DMS153 treated with DMSO at 0.1 percent for 48 hours (cell line): Measurements from ENCODE around the gene PGM1.

Experiments used
- DNase-seq: peaks from one replicate; lab custom pipeline; 2025; ENCODE audit not compliant: unreplicated experiment; lab: John Stamatoyannopoulos, UW

Gene PGM1

DNA sequence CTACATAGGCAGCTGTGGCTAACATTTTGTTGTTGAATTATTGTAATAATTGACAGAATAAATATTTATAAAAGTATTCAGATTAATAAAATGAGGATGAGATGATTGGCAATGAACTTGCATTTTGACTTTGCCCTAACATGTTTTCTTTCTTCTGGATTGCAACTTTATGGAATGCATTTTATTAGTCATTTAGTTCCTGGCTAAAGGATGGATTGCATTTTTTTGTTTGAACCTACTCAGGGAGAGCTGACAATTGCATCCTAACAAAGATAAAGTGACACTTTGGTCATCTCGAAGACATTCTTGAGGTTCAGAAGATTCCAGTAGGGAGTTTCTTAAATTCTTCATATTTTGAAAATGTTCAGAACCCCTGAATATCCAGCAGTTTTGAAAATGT, 37.5 kb downstream of the PGM1 start:
- DNase-seq = no peak

DNA sequence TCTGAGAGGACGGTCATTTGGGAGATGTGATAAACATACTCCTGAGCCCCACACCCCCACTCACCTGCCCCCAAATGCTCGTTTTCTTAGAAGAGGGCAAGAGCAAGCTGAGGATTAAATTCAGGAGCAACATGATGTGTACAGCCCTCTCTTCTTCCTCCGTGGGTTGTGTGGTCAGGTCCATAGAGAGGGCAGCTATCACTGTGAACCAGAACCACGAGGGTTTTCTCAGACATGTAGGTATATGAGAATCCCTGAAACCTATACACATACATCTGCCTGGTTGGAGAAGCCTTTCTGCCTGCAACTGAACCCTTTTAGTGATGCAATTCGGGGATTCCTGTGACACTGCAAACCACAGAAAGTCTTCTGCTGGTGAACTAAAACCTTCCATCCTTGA, 38.9 kb downstream of the PGM1 start:
- DNase-seq = no peak

DNA sequence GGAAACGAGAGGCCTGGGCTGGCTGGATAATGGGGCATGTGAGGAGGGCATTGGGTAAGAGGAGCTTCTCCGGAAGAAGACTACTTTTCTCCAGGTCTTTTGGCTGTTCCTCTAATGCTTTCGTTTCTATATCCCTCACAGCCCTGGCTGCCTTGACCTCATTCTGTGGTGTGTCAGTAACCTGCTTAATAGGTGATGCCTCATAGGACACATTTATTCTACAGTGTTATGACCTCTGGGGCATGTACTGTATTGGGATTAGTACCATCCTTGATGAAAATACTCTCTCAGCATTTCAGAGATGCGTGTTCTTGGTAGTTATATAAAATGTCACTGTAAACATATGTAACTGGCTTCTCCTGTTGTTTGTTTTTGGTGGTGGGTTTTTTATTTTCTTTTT, 40.1 kb downstream of the PGM1 start:
- DNase-seq = no peak

DNA sequence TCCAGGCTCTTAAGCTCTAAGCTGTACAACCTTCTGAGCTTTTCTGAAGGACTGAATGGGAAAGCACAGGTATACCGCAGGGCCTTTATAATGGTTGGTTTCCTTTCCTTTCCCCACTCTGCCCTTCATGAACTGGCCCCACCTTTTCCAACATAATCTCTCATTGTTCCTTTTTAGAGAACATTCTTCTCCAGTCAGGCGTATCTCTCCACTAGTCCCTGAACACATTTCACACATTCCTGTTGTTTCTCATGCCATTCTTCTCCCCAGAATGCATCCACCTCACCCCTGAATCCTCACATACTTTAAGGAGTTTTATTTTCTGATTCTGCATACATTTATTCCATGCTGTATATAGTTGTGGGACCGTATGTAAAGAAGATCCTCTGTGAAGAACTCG, 41.3 kb downstream of the PGM1 start:
- DNase-seq = no peak

DNA sequence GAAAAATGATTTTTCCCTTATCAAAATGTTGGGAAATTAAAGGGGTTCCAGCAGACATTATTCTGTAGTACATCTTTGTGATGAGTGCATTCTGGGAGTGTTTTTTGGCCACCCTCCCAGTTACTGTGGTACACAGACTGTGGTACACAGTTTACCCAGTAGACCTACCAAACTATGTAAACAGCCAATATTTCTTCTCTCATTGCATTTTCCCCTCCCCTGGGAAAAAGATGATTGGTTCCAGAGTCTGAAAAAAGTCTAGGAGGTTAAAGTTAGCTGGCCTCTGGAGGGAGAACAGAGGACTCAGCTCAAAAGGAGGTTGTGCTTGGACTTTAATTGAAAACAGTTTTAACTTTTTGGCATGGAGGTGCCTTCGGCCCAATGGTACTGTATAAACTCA, 42.5 kb downstream of the PGM1 start:
- no peak for DNase-seq

DNA sequence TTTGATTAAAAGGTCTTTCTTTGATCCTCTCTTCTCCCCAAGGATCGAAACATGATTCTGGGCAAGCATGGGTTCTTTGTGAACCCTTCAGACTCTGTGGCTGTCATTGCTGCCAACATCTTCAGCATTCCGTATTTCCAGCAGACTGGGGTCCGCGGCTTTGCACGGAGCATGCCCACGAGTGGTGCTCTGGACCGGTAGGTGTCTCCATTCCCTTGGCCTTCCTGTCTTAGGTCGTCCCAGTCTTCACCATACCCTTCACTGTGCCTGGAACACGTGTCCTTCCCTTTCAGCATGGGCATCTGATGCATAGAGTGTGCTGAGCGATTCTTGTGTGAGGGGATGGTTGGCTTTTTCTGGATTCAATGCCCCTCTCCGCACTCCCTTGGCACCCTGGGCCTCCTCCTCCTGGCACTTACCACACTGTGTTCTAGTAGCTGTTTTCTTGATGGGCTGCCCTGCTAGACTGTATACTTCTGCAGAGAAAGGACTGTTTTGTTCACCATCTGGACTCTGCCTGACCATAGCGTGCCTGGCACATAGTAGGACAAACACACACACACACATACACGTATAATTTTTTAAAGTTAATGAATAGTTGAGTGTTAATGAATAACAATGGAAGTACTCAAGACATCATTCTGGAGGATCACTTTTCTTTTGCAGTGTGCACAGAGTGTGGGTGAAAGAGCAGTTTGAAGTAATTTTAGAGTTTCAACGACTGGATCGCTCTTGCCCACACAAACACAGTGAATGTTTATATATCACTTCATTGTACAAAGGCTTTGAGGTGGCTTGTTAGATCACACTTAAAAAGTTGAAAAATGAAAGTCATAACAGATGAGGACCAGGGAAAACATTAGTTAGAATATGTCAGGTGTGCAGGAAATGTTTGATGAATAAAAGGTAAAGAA, 43.2 kb downstream of the PGM1 start:
- DNase-seq = no peak

DNA sequence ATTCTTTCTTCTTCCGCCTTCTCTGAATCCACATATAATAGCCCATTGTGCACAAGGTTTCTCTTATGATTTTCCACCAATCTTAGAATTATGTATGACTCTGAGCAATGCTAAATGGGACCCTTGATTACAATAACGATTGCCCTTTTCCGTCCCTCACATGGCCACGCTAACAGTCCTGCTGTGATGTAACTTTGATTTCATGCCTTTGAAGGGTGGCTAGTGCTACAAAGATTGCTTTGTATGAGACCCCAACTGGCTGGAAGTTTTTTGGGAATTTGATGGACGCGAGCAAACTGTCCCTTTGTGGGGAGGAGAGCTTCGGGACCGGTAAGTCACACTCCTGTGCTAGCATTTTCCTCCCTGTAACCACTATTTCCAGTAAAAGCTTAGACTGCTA, 45.3 kb downstream of the PGM1 start:
- DNase-seq = no peak

DNA sequence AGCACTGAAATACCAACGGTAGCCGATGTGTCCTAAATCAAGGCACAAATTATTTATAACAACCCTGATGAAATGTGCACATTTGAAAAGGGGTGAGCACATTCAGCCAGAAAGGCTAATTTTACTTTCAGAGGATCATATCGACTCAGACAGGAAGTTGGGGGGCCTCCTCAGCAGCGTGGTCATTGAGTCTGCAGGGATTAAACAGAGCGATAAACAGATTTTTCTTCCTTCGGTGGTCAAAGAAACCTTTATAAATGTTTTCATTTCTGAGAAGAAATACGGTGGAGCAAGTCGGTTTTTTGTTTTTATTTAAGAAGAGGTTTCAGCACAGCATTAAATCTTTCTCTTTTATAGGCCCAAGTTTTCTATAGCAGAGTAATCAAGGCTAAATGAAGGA, 45.7 kb downstream of the PGM1 start:
- DNase-seq = no peak

DNA sequence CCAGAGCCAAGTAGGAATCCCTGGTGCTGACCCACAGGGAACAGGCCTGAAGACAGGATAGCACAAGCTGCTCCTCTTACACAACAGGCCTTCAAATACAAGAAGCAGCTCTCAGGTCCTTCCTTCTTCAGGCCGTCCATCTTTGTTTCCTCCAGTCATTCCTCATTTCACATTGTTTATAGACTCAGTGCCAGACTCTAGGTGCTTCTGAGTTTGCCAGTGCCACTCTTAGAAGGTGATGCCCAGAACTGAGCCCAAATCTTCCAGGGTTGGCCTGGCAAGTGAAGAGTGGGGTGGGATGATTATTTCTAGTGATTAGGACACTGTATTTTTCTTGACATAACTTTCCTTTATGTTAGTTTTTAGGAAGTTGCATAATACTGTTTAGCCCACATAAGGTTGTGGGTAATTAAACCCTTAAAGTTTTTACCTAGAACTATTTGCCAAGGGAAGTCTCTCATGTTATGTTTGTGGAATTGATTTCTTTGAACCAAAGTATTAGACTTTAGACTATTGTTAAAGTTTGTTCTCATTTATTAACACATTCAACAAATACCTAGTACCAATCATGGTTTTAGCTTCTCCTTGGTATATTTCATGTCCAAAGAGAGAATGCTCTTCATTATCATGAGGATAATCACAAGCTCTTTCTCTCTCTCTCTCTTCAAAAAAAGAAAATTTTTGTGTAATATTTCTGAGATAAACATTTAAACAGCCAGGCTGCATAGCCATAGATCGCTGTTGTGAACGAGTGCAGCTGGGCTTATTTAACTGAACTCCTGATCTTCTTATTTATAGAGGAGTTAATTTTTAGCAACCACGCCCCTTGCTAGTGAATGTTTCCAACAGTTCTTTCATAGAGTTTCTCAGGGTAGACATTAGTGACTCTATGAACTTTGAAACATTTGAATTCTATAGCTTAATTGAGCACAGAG, 47.7 kb downstream of the PGM1 start:
- DNase-seq = no peak

DNA sequence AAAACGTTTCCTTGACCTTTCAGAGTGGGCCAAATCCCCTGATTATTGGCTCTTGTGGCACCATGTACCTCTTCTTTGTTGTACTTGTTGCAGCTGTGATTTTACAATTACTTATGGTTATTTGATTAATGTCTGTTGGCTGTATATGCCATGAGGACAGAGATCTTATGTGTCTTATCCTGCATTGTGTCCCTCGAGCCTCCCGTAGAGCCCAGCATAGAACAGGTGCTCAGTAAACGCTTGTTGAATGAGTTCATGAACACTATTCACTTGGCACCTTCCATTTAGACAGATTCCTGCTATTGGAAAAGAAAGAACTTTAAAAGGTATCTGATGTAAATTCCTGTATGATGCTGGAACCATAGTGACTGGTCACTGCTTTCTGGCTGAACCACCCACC, 48.4 kb downstream of the PGM1 start:
- no peak for DNase-seq

DNA sequence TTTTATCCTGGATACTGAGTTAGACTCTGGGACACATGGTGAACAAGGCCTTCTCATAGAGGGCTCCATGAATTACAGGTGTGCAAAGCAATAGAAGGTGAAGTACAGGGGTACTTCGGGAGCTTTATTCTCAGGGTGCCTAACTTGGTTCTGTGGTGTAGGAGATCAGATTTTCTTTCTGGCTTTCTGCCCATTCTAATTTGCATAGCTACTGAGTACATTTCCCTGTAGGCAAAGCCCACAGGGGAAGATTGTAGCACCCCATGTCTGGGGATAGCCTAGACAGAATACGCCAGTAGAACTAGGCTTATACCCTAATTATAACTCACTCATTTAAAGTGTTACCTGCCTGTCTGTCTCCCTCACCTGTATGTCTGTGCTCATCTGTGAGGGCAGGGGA, 49.7 kb downstream of the PGM1 start:
- no peak for DNase-seq

DNA sequence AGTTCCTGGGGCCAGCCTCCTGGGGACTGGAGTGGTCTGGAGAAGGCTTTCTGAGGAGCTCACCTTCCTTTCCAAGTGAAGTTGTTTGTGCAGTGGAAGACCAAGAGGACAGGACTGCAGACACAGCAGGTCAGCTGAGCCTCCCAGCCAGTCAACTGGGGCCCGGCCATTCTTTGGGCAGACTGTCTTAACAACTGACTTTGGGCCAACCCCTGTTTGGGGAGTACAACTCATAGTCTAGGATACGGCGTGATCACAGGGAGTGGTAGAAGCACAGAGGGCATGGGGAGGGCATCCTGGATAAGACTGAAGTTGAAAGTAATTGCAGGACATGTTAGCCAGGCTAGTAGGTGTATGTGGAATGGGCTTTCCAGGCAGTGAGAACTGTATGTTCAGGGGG, 50.3 kb downstream of the PGM1 start:
- no peak for DNase-seq

DNA sequence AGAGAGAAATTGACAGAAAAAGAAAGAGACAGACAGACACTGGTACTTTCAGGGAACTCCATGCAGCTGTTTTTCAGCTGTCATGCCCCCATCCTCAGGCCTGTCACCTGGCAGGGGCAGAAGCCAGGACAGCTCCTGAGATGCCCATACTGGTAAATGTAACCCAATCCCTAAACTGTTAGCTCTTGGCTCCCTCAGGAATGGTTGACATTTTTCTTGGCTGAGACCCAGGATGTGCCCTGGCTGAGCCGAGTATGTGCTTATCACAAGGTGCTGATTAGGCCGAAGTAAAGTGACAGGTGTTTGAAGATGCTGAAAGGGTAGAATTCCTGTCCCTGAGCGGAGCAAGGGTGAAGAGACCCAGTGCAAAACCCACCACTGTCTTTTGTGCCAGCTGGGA, 50.7 kb downstream of the PGM1 start:
- DNase-seq = peak; percentile 33

DNA sequence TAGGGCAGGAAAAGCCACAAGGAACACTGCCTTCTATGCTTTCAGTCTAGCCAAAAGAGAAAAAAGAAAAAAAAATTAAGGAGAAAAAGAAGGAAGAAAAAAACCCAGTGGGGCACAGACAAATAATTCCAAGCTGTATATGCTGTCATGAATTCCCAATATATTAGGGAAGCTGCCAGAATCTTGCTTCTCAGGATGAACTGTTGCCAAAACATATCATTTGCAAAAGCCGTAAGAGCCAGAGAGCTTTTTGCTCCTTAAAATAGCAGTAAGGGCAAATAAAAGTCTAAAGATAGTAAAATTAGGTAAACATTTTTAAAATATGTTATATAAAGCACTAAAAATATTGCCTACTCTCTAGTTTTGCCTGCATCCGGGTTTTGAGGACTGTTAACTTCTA, 52.1 kb downstream of the PGM1 start:
- no peak for DNase-seq

DNA sequence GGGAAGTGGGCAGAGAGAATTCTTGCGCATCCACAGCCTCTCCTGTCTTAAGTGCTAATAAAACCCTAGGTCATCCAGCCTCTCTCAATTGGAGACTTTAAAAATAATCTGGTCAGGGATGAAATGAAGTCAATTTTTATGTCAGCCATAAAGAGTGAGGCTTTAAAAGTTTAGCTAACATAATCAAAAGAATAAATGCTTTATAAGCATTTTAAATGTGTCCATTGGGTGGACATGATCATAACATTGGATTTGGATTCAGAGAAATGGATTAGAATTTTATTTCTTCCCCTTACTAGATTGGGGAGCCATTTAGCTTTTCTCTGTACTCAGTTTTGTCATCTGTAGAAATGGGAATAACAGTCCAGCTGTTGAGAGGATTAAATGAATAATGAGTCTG, 55.5 kb downstream of the PGM1 start:
- DNase-seq = no peak

DNA sequence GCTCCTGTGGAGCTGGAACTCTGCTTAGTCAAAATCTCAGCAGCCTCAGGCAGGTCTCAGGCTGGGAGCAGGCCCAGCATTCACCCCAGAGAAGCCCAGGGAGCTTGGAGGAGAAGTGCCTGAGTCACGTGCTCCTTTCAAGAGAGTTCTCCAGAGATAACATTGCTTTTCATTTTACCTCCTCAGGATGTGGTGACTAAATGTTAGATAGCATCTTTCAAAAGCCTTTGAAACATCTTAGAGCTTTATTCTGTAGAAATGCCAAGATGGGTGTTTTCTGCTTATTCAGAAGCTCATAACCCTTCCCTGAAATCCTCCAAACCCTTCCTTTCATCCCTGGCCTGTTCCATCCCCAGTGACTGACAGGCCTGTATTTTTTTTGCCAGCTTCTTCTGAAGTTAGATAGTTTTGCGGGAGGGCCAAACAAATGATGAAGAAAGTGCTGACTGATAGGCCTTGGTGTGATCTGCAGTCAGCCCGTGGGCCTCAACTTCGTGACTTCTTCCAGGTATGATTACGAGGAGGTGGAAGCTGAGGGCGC, 58.0 kb downstream of the PGM1 start:
- no peak for DNase-seq

DNA sequence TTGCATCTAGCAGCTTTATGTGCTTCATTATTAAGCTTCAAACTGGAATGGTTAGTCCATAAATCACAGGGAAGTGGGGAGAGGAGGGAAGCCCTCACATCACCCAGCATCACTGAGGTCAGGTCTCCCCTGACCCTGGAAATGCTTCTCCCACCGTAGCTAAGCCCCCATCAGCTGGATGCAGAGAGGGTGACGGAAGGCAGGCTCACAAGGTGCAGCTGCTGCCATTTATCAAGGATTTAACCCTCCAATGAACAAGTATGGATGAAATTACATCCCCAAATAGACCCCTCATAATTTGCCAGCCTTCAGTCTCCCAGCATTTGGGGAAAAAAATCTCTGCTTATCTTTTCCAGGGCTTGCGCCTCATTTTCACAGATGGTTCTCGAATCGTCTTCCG, 60.8 kb downstream of the PGM1 start:
- DNase-seq = no peak

DNA sequence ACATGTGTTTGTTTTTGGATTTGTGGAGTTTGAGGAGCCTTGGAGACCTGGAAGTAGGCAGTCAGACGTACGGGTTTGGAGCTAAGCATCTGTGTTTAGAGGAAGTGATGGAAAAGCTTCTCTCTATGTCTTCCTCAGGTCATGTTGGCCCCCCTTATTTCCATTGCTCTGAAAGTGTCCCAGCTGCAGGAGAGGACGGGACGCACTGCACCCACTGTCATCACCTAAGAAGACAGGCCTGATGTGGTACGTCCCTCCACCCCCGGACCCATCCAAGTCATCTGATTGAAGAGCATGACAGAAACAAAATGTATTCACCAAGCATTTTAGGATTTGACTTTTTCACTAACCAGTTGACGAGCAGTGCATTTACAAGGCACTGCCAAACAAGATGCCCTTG, 66.2 kb downstream of the PGM1 start:
- DNase-seq = no peak

DNA sequence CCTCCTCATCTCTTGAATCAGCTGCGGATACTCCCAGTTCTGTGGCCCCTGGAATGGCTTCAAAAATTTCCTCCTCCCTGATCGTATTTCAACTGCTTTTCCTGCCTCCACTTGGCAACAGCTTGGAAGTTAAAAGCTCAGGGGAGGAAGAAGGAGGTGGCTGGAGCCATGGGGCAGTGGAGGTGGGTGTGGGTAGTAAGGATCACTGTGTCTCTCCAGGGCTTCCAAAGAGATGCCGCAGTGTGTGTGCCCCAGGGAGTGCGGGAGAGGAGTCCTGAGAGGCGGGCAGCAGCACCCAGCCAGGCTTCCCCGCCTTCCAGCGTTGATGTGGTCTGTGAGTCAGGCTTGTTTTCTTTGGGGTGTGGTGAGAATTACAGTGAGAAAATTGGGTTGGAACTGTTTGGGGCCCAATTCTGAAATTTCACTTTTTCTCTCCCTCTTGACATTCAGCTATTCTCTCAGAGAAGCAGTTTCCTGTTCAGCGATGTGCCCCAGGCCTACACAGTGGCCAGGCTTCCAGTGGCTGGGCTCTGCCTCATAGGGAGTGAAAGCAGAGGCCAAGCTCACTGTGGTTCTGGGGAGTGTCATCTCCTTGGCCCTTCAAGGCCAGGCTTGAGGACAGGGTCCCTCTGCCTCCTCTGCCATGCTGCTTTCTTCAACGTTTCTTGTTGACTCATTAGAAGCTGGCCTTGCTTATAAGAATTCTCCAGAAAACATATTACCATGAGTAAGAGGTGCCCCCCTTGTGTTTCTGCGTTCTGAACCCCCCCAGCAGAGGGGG, 69.0 kb downstream of the PGM1 start:
- DNase-seq = no peak

DNA sequence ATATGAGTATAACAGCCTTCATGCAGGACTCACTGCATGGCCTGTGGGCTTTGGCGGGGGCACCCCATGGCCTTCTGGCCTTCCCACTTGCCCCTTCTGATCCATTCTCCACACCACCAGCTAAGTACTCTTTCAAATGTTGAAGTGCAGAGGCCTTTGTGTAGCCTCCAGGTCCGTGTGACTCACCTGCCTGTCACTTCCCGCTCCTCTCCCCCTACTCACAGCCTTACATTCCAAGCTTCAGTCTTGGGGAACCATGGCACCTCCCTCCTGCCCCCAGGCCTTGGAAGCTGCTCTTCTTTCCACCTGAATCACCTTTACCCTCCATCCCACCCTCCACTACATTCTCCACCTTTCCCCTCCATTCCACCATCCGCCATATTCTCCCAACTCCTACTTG, 69.6 kb downstream of the PGM1 start:
- DNase-seq = no peak

DNA sequence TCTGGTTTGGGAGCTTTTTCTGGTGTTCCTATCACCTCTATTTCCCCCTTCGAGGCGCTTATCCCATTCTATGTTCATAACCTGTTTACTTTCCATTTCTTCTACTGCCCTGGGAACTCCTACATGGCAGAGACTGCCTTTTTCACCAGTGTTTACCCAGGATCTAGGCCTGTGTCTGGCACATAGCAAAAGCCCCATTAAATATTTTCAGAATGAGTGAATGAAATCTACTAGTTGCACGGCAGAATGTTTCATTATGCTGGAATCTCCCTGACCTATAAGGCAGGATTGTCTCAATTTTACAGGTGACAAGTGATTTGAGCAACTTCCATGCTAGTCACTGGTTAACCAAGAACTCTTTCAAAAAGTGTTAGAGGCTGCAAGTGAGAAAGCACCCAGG, 70.1 kb downstream of the PGM1 start:
- no peak for DNase-seq
